Subcutaneous abdominal adipose tissue (tissue), 5 donors: ENCODE measurements around the gene RHOBTB1.
"Not testable (repeated sequence)": the region's sequence is repeated elsewhere in the genome, so short reads cannot be mapped to it uniquely, and the experiment has no call there.

ENCODE experiments used
- H3K27ac ChIP-seq: one replicate; pipeline ENCODE4 v1.7.0; 2013; ENCODE audit warnings: low read depth, mild to moderate bottlenecking, inconsistent platforms, low read length, moderate library complexity
- H3K27me3 ChIP-seq, 5 donors: one replicate each; pipeline ENCODE4 v1.7.0; 2013; ENCODE audit warnings: low read length in 5 of 5, inconsistent platforms in 1 of 5; ENCODE audit not compliant: control insufficient read depth in 5 of 5, insufficient read depth in 4 of 5
- H3K36me3 ChIP-seq, 5 donors: one replicate each; pipeline ENCODE4 v1.7.0; 2013; ENCODE audit warnings: low read length in 5 of 5; ENCODE audit not compliant: control insufficient read depth in 5 of 5, insufficient read depth in 5 of 5
- H3K4me1 ChIP-seq, 5 donors: one replicate each; pipeline ENCODE4 v1.7.0; 2013; ENCODE audit warnings: low read length in 5 of 5, mild to moderate bottlenecking in 3 of 5, moderate library complexity in 1 of 5; ENCODE audit not compliant: control insufficient read depth in 5 of 5, insufficient read depth in 5 of 5
- H3K4me3 ChIP-seq, 5 donors: one replicate each; pipeline ENCODE4 v1.7.0; 2013; ENCODE audit warnings: low read length in 5 of 5, low read depth in 1 of 5
- H3K9ac ChIP-seq, 5 donors: one replicate each; pipeline ENCODE4 v1.7.0; 2013; ENCODE audit warnings: low read length in 5 of 5, mild to moderate bottlenecking in 4 of 5, moderate library complexity in 3 of 5
- H3K9me3 ChIP-seq, 5 donors: one replicate each; pipeline ENCODE4 v1.7.0; 2013; ENCODE audit warnings: low read length in 5 of 5; ENCODE audit not compliant: control insufficient read depth in 5 of 5
- donor health status: healthy.
- donor health status: healthy.
- donor health status: healthy.
- donor health status: healthy.
- donor health status: healthy.

RHOBTB1 gene

DNA sequence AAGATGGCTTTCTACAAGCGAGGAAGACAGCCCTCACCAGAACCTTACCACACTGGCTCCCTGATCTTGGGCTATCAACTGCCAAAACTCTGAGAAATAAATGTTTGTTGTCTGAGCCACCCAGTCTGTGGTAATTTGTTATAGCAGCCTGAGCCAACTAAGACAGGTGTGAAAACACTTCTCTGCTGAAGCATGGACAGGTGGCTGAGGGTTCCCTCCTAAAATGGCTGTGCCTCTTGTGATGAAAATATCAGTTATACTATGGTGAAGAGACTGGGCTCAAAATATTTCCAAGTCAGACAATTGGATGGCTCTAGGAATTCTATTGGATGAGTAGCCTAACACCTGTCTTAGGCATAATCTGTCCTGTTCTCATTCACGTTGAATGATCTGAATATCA is 87.6 kb downstream of the RHOBTB1 start:
- Histone ChIP-seq H3K9ac (no peak overlapping the region), H3K36me3 (no peaks in the 10 kb centered on the region), H3K4me1 (peaks cover 0 to 4% (median 0%) of the 10 kb centered on the region in 5 donors), H3K27ac (no peak overlapping the region), H3K27me3 (no peaks in the 10 kb centered on the region), H3K9me3 (peaks cover 0 to 10% (median 5%) of the 10 kb centered on the region in 5 donors), H3K4me3 (no peak overlapping the region)

DNA sequence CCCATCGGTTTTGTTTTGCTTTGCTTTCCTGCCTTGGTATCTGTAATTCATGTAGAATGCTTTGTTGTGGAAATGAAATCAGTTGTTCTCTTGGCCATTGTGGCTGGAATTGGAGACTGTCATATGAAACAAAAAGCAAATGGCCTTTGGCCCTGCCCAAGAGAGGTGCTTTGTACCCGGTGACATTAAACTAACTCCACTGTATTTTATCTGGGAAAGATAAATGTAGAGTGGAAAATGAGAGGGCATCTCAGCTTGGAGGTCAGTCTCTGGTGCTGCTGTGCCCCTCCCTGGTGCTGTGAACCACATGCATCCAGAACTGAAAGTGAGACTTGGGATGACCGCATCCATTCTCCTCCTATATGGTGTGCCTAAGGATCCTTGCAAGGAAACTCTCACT is 90.3 kb downstream of the RHOBTB1 start:
- Histone ChIP-seq H3K9me3 (peaks cover 0 to 14% (median 7%) of the 10 kb centered on the region in 5 donors), H3K27ac (no peak overlapping the region)

DNA sequence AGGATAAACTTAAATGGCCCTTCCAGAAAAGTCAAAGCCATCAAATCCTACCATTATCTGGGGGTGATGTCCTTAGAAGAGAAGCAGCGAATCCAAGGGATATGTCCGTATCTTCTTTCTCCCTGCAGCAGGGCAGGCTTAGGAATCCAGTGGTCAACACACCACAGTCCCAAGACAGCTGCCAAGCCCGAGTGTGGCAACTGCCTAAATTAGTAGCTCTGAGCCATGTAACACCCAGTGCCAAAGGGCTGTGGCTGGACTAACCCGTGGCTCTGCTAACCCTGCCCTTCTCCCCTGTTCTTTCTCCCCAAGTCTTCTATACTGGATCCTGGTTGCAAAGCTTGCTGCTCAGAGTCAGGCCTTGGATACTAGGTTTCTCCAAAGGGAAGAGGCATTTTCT is 90.9 kb downstream of the RHOBTB1 start:
- H3K27ac ChIP-seq, result no peak overlapping the region
- no peak overlapping the region for H3K9ac ChIP-seq
- H3K4me1 ChIP-seq, result peaks cover 6 to 19% (median 14%) of the 10 kb centered on the region in 5 donors
- no peaks in the 10 kb centered on the region for H3K27me3 ChIP-seq
- H3K9me3 ChIP-seq, result peaks cover 0 to 14% (median 7%) of the 10 kb centered on the region in 5 donors
- H3K4me3 ChIP-seq, result no peak overlapping the region
- H3K36me3 ChIP-seq, result no peaks in the 10 kb centered on the region

More for the DNA sequence above, 90.3 kb downstream of the RHOBTB1 start:
- H3K27me3 ChIP-seq, result no peaks in the 10 kb centered on the region
- H3K36me3 ChIP-seq, result no peaks in the 10 kb centered on the region
- H3K4me1 ChIP-seq, result peaks cover 2 to 13% (median 8%) of the 10 kb centered on the region in 5 donors
- no peak overlapping the region for H3K9ac ChIP-seq
- no peak overlapping the region for H3K4me3 ChIP-seq

DNA sequence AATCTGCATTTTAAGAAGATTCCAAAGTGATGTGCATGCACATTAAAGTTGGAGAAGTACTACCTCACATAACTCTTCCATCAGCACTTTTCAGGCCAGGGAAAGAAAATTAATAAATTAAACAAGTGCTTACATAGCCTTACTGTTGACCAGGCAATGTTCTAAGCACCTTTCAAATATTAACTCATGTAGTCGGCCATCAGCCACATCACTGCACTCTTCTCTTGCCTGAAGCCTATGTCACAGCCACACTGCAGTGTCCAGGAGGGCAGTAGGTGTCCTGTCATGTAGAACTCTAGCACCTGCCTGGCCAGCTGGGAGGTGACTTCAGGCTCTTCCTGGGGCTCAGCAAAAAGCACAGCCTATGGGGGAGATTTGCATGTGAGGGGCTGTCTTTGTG is 94.2 kb downstream of the RHOBTB1 start:
- no peak overlapping the region for H3K9ac ChIP-seq
- H3K27ac ChIP-seq, result no peak overlapping the region
- peaks cover 6 to 22% (median 17%) of the 10 kb centered on the region in 5 donors for H3K4me1 ChIP-seq
- peaks cover 0 to 3% (median 0%) of the 10 kb centered on the region in 5 donors for H3K9me3 ChIP-seq
- no peak overlapping the region for H3K4me3 ChIP-seq
- no peaks in the 10 kb centered on the region for H3K27me3 ChIP-seq
- H3K36me3 ChIP-seq, result no peaks in the 10 kb centered on the region

DNA sequence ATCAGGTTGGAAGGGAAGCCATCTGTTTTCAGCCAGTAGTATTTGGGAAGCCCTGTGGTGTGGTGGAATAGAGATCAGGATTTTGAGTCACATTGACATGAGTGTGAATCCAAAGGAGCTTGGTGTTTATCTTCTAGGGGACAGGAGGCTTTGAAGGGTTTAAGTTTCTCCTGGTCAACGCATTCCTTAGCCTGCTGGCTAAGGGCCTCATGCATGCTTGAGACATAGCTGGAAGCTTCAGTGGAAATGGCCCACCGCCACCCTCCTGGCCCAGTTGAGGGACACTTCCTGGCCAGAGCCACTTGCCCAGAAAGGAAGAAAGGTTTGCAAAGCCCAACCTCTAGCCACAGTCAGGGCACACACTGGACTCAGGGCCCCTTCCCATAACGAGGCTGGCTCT is 94.8 kb downstream of the RHOBTB1 start:
- H3K4me3 ChIP-seq, result no peak overlapping the region
- peaks cover 0 to 3% (median 0%) of the 10 kb centered on the region in 5 donors for H3K9me3 ChIP-seq
- no peaks in the 10 kb centered on the region for H3K27me3 ChIP-seq
- H3K36me3 ChIP-seq, result no peaks in the 10 kb centered on the region
- H3K9ac ChIP-seq, result no peak overlapping the region
- H3K27ac ChIP-seq, result no peak overlapping the region
- H3K4me1 ChIP-seq, result peaks cover 6 to 22% (median 17%) of the 10 kb centered on the region in 5 donors

DNA sequence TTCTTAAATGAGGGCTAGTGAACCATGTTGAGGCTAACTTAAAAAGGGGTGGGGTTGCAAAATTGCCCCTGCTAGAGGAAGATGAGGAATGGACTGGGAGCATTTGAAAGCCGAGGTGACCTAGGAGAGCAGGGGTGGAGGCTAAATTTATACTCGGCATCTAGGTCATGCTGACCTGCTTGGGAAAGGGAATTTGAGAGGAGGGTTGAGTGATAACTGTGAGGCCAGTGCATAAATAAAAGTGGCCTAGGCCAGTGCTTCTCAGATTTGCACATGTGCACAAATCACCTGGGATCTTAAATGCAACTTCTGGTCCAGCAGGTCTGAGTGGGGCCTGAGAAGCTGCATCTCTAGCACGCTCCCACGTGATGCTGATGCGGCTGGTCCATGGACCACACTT is 95.3 kb downstream of the RHOBTB1 start:
- no peaks in the 10 kb centered on the region for H3K36me3 ChIP-seq
- H3K9me3 ChIP-seq, result peaks cover 0 to 3% (median 0%) of the 10 kb centered on the region in 5 donors
- H3K4me1 ChIP-seq, result peaks cover 6 to 22% (median 17%) of the 10 kb centered on the region in 5 donors
- no peak overlapping the region for H3K9ac ChIP-seq
- no peak overlapping the region for H3K27ac ChIP-seq
- H3K27me3 ChIP-seq, result no peaks in the 10 kb centered on the region
- no peak overlapping the region for H3K4me3 ChIP-seq

DNA sequence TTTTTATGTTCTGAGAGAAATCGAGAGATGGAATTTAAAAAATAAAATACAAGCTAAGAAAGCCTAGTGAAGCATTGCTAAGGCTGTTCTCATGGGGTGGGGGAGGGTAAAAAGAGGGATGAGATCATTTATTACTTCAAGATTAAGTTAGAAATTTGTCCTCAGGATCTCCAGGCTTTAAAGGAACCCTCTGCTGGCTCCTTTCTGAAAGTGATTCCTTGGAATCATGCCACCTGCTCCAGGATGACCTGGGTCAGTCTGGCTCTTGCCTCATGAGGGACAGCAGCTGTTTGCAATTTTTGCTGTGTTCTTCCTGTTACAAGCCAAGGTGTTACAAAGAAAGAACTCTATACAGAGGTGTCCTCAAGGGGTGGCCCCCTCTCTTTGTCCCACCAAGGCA is 95.9 kb downstream of the RHOBTB1 start:
- Histone ChIP-seq H3K9me3 (peaks cover 0 to 3% (median 0%) of the 10 kb centered on the region in 5 donors), H3K27ac (no peak overlapping the region), H3K4me1 (peaks cover 6 to 20% (median 17%) of the 10 kb centered on the region in 5 donors), H3K9ac (no peak overlapping the region), H3K36me3 (no peaks in the 10 kb centered on the region), H3K4me3 (no peak overlapping the region), H3K27me3 (no peaks in the 10 kb centered on the region)

DNA sequence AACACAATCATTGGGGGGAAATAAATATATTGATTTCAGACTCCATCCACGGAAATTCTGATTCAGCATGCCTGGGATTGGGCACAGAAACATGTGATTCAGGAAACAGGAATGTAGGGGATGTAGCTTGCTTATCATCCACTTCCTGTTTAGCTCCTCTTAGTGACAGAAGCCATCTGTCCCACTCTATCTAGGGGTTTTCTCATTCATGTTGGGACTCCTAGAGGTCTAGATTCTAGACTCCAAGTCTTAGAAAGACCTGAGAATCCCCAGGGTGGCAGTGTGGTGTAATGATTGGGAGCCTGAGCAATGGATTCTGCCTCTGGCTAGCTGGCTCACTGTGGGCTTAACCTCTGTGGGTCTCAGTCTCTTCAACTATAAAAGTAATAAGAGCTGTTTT is 97.8 kb downstream of the RHOBTB1 start:
- no peak overlapping the region for H3K27ac ChIP-seq

DNA sequence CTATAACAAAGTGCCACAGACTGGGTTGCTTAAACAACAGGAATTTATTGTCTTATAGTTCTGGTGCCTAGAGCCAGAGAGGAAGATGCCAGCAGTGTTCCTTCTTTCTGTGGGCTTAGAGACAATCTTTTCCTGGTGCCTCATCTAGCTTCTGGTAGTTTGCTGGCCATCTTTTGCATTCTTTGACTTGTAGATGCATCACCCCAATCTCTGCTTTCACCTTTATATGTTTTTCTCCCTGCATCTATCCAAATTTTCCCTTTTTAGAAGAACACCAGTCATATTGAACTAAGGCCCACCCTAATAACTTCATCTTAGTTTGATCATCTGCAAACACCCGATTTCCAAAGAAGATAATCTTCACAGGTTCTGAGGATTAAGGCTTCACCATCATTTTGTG is 98.9 kb downstream of the RHOBTB1 start:
- H3K27ac ChIP-seq, result no peak overlapping the region
- H3K4me3 ChIP-seq, result no peak overlapping the region
- no peaks in the 10 kb centered on the region for H3K9me3 ChIP-seq
- H3K27me3 ChIP-seq, result no peaks in the 10 kb centered on the region
- H3K36me3 ChIP-seq, result no peaks in the 10 kb centered on the region
- no peak overlapping the region for H3K9ac ChIP-seq
- H3K4me1 ChIP-seq, result peaks cover 6 to 18% (median 17%) of the 10 kb centered on the region in 5 donors

More for the DNA sequence above, 97.8 kb downstream of the RHOBTB1 start:
- H3K4me3 ChIP-seq, result no peak overlapping the region
- peaks cover 0 to 3% (median 0%) of the 10 kb centered on the region in 5 donors for H3K9me3 ChIP-seq
- H3K36me3 ChIP-seq, result no peaks in the 10 kb centered on the region
- no peak overlapping the region for H3K9ac ChIP-seq
- H3K27me3 ChIP-seq, result no peaks in the 10 kb centered on the region
- H3K4me1 ChIP-seq, result peaks cover 6 to 18% (median 17%) of the 10 kb centered on the region in 5 donors

DNA sequence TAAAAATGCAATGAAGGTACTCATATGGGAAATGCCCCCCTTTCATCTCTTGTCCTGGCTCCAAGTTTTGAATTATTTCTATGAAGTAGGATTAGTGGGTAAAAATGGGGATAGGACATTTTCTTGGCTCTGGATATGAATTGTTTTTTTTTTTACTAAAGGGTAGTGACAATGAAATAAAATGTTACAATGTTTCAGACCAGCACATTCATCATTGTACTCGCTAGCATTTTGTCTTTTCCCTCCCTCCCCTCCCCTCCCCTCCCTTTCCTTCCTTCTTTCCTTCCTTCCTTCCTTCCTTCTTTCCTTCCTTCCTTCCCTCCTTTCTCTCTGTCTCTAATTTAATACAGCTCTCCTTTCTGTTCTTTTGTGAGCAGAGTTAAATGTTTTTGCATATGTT is 101.3 kb downstream of the RHOBTB1 start:
- Histone ChIP-seq H3K9ac (no peak overlapping the region), H3K9me3 (no peaks in the 10 kb centered on the region), H3K36me3 (no peaks in the 10 kb centered on the region), H3K27me3 (no peaks in the 10 kb centered on the region), H3K27ac (no peak overlapping the region), H3K4me3 (no peak overlapping the region), H3K4me1 (peaks cover 0 to 7% (median 0%) of the 10 kb centered on the region in 5 donors)

DNA sequence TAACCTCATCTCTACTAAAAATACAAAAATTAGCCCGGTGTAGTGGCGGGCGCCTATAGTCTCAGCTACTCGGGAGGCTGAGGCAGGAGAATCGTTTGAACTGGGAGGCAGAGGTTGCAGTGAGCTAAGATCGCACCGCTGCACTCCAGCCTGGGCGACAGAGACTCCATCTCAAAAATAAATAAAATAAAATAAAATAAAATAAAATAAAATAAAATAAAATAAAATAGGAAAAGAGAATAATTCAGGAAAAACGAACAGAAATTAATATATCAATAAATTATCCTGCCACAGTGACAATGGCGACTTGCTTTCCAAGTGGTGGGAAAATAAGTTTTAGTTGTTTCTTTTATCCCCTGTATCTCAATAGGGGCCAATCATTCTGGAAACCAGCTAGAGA is 102.8 kb downstream of the RHOBTB1 start:
- H3K9me3 ChIP-seq, H3K27me3 ChIP-seq, H3K27ac ChIP-seq, H3K9ac ChIP-seq, H3K36me3 ChIP-seq, H3K4me1 ChIP-seq, H3K4me3 ChIP-seq: not testable (repeated sequence)
